SH-SY5Y (cell line): ENCODE measurements around the gene NUP107.

Experiments
- GATA2 ChIP-seq: IDR thresholded peaks from 2 replicates; pipeline ENCODE4 v1.6.1; 2011; ENCODE audit warnings: mild to moderate bottlenecking, low read depth, low read length
- GATA3 ChIP-seq: IDR thresholded peaks from 2 replicates; pipeline ENCODE4 v1.6.1; 2011; ENCODE audit warnings: low read depth, mild to moderate bottlenecking, low read length, moderate library complexity

DNA sequence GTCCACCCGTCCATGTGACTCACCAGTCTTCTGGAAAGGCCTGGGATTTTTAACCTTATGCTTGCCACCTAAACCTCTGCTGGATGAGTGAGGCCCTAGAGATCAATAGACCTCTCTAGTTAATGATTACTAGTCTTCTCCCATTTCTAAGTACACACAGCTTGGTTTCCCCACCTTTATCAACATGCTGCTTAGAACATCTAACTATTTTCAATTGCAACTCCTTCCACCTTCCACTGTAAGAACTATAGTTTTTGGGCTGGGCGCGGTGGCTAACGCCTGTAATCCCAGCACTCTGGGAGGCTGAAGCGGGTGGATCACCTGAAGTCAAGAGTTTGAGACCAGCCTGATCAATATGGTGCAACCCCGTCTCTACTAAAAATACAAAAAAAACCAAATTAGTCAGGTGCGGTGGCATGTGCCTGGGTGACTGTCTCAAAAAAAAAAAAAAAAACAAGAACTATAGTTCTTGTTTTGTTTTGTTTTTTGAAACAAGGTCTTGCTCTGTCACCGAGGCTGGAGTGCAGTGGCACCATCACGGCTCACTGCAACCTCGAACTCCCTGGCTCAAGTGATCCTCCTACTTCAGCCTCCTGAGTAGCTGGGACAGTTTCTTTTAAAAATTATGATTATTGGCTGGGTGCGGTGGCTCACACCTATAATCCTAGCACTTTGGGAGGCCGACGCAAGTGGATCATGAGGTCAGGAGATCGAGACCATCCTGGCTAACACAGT, 102.5 kb downstream of the NUP107 start:
- TF ChIP-seq GATA2 (no peak), GATA3 (no peak)
